HG03558 (cell line): Measurements from ENCODE around the gene RBM8A.

Experiments used
- ATAC-seq: cut with Tn5 transposase; IDR thresholded peaks from one replicate; pipeline ENCODE4 v1.9.1; 2021; ENCODE audit warnings: moderate number of reproducible peaks; ENCODE audit not compliant: unreplicated experiment; ENCODE audit errors: extremely low read depth

Gene RBM8A

DNA sequence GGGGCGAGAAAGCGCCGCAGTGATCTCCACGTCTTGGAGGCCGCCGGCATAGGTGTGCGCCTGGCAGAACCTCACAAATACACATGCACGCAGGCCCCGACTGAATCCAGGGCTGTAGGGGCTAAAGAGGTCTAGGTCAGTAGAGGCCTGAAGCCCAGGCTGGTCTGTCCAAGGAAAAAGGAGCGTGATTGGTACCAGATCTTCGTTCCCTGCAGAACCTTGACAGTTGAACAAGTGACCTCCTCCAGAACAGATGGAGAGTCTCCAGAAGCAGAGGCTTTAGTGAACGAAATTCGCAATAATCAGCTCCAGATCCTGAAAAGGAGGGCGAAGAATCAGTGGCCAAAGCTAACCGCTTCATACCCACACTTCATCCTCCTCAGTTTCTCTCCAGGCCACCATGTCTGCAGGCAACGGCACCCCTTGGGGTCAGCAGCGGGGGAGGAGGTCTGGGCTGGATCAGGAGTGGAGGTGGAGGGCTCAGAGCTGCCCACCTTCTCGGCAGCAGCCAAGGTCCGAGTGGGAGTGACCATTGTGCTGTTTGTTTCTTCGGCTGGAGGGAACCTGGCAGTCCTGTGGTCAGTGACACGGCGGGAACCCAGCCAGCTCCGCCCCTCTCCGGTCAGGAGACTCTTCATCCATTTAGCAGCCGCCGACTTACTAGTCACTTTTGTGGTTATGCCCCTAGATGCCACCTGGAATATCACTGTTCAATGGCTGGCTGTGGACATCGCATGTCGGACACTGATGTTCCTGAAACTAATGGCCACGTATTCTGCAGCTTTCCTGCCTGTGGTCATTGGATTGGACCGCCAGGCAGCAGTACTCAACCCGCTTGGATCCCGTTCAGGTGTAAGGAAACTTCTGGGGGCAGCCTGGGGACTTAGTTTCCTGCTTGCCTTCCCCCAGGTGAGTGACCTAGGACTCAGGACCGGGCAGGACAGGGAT is 8.0 kb downstream of the RBM8A start:
- ATAC-seq, result peak; percentile 43

DNA sequence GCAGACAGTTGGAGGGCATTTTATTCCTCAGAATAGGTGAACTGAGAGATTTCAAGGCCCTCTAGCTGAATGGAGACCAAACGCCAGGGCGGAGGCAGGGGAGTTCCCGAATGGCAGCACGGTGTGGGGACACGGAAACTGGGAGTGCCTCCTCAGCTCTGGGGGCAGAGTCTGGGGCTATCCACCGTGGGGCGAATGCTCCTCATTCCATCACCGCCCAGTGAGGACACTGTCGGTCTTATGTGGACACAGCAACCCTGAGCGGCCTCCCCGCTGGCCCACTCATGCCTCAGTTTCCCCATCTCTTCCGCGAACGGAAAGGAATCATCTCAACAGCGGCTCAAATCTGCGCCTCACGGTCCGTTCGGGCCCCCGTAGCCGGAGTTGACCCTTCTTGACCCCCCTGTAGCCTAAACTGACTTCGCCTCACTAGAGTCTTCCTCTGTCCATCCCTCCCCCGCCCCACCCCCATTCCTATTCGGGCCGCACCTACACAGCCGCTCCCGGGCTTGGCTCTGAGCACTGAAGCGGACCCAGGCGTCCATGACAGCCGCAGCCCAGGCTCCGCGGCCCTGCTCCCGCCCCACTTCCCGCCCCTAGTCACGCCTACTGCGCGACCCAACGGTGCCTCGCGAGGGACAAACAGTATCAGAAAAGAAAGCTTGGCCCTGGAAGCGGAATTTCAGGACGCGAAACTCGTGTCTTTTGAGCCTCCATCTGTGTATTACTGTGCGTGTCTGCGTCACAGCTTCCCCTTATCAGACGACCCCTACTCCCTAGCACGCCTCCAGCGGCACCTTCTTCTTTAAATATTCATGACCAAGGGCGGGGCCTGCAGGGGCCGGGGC is 8.9 kb downstream of the RBM8A start, which contains the start of gene PEX11B:
Gene PEX11B, minus strand, starts transcription at position 574 of the 848 bp plus-strand sequence. Its CDS starts 29 bp downstream, at position 545.
- peak; percentile 41 for ATAC-seq

DNA sequence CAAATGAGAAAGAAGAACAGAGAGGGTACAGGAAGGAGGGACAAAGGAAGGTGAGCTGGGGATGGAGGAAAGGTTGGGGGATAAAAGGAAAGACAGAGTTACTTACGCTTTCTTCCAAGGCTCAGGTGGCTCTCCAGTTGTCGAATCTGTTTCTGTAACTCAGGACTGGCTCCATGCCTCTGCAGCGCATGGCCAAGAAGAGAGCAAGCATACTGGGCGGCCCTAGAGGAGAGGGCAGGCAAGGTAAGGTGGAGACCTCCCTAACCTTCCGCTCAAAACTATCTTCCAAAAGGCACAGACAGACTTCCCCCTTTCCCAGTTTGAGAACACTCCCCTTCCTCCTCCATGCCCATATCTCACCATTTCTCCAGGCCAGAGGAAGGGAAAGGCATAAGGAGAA is 9.7 kb downstream of the RBM8A start:
- no peak for ATAC-seq

DNA sequence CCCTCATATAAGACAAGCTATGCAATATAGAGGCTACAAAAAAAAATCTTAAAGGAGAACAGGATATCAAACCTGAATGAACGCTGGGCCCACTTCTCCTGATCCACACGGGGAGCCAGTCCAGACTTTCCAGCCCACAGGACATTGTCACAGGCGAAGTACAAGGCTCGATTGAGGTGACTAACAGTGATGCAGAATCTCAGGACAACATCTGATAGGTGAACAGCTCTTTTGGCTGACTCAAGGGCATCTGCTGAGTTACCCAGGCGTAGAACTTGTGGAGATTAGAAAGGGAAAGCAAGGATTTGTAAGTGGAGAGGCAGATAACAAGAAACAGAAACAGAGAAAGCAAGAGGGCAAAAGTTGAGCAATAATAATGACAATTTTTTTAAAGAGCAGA is 10.5 kb downstream of the RBM8A start:
- no peak for ATAC-seq

DNA sequence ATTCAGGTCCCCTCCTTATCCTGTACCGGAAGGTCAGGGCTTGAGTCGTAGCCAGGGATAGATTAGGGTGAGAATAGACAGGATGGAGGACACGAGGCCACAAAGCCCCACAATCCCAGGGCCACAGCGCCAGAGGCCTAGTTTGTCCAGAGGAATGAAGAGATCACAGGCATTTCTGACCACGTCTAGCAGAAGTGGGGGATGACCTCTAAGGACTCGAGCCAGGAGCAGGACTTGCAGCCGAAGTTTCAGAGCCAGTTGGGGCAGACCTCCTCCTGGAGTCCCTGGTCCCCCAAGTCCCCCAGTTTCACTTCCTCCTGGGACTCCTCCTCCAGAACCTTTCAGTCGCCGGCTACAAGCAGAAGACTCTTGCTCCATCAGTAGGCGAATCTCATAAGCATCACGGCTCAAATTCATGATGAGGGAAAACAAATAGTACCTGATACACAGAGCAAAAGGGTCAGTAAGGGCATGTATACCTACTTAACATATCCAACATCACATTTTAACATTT is 15.1 kb downstream of the RBM8A start:
- no peak for ATAC-seq

DNA sequence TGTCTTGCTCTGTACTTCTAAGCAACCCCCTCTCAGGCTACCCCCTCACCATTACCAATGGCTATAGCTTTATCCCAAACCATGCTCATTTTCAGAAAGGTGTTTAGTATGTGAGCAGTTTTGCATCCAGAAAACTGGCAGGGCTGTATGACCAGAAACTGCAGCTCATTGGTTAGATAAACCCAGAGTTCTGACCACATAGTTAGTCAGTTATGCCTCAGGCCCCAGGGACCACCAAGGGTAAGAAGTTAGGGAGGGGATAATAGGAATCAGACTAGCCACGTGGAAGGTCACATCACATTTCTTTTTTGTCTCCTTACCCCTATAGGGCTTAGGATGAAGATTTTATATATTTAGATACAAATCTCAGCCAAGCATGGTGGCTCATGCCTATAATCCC is 18.6 kb downstream of the RBM8A start:
- no peak for ATAC-seq

DNA sequence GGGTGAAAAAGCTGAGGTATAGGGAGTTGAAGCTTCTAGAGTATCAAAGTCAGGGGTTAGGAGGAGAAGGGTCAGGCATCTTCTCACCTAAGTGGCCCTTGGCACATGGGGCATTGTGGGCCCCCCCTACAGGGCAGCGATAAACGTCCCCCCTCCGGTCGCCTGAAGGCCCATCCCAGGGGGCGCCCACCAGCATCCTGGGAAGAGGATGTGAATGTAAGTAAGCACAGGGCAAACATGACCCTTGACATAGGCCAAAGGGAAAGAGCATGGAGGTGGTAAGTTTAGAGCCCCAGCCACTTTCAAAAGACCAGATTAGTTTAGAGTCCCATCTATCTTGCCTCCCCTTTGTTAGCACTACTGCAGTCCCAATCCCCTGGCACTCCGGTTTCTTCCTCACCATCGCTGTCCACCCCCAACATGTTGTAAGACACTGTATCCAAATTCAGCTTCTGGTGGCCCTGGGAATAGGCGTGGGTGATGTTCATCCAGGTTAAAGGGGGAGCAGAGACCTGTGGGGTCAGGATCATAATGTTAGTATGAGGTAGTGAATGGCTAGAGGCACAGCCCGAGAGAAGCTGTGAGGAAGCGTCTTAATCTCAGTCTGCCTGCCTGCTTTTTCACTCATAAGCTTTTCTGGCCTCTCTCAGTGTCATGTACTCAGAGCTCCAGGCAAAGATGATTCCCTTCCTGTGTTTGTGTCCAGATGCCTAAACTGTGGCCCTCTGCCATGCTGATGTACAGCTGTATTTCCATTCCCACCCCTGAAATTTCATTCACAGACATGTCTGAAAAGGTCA is 20.1 kb downstream of the RBM8A start:
- ATAC-seq, result no peak

DNA sequence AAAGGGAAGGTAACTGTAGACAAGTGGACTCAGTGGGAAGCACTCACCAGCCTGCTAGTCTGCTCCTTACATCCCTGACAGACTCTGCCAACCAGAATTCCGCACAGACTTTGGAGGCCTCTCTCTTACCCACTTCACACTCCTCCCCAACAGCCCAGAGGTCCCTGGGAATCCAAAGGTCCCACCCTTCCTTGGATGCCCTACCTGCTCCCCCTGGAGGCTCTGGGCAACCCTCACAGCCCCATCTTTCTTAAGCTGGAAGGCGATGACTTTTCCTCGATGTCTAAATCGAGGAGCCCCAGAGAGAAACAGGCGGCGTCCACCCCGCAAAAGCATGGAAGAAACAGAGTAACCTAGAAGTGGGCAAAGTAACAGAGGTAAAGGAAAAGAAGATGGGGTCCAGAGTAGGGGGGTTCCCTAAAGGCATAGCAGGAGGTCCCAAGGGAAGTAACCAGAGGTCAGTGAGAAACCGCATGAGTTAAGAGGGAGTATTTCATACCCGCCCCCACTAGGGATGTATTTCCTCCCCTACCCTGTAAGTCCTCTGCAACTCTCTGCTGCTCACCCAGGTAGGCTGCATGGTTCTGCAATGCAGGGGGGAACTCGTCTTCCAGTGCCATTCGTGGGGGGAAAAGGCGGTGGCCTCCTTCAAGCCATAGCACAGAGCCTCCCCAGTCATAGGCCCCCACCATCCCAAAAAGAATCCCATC is 25.8 kb downstream of the RBM8A start:
- no peak for ATAC-seq

DNA sequence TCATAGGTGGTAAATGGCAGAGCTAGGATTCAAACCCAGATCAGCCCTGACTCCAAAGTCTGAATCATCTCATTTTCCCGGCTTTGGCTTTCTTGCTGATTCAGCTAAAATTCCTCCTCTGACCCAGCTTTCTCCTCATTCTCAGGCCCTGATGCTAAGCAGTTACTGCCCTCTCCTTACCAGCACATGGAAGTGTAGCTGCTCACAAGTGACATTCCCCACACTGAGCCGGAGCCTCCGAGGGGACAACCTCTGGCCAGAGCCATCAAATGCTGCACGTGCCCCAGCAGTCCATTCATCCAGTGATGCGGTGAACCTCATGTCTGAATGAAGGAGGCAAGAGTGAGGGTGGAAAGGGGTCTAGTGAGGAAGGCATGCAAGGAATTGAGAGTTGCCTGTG is 28.5 kb downstream of the RBM8A start:
- ATAC-seq, result no peak

DNA sequence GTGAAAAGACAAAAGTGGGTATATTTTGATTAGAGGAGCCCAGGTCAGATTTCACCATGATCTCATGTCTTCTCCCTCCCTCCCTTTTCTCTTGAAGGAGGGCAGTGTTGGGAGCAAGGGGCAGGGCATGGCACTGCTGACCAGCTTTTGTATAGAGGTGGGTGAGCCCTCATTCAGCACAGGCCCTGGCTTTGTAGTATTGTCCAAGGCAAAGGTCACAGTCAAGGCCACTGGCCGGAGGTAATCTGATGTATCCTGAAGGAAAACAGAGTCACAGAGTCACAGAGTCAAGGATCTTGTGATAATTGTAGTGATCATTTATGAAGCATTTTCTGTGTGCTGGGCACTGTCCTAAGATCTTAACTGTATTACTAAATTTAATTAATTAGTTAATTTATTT is 29.3 kb downstream of the RBM8A start:
- ATAC-seq, result no peak

DNA sequence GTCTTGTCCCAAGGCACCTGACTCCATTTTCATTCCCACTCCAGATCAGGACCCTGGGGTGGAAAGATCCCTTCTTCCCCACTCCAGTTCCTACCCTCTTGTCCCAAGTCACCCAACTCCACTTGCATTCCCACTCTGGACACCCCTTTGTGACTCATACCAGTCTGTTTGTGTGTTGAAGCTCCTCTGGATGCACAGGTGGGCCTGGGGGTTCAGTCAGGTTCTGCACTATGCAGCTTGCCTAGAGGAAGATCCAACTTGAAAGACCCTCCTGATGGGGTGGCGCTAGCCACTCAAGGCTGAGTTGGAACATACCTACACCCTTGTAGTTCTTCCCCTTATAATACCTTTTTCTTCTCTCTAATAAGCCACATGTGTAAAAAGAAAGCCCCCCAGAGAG is 31.8 kb downstream of the RBM8A start:
- no peak for ATAC-seq

DNA sequence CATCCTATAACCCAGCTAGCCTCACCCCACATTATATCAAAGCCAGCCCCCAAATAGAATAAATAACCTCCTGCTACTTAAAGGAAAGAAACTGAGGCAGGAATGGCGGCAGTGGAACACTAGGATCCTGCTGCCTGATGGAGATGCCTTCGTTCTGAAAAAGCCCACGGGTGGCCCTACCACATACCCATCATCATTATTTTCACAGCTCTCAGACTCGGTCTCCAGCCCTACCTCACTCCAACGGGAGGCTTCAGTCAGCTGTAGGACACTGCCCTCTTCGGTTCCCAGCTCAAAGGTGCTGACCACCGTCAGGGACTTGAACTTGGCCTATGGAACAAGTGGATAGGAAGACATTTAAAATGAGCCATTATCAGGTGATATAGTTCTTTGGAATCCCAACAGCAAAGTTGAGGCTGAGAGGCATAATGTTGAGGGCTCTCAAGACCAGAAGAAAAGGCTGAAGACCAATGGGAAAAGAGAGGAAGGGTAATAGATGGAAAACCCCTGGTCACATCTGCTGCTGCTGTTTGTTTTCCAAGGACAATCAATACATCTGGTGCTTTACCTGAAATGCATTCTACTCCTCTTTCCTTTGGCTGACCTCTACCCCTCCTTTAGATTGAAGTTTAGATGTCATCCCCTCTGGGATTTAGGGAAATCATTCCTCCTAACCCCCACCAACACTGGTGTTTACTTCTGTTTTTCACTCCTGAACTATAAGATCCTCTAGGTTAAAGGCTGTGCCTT is 33.8 kb downstream of the RBM8A start:
- ATAC-seq, result no peak

DNA sequence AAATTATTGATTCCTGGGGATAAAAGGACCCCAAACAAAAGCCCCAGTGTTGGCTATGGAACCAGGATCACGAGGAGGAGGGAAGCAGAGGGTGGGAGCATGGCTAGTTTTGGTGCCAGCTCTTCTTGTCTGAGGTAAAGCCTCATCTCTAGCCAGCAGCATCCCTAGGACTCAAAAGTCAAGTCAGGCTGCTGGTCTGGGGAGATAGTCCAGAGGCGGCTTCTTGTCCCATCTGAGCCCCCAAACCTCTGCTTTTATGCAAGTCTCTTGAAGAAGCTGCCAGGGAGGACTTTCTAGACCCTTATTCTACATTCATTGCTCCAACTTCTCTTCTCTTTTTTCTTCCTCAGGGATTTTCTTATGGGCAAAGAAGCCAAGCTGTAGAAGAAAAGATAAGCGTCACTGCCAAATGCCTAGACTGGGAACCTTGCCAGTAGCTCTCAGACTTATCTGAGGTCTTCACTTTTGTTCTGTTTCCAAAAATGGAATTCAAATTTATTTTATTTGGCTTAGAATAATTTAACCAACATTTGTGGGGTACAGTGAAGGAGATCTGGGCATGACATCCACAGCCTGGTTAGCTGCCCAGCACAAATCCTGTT is 34.7 kb downstream of the RBM8A start:
- no peak for ATAC-seq

DNA sequence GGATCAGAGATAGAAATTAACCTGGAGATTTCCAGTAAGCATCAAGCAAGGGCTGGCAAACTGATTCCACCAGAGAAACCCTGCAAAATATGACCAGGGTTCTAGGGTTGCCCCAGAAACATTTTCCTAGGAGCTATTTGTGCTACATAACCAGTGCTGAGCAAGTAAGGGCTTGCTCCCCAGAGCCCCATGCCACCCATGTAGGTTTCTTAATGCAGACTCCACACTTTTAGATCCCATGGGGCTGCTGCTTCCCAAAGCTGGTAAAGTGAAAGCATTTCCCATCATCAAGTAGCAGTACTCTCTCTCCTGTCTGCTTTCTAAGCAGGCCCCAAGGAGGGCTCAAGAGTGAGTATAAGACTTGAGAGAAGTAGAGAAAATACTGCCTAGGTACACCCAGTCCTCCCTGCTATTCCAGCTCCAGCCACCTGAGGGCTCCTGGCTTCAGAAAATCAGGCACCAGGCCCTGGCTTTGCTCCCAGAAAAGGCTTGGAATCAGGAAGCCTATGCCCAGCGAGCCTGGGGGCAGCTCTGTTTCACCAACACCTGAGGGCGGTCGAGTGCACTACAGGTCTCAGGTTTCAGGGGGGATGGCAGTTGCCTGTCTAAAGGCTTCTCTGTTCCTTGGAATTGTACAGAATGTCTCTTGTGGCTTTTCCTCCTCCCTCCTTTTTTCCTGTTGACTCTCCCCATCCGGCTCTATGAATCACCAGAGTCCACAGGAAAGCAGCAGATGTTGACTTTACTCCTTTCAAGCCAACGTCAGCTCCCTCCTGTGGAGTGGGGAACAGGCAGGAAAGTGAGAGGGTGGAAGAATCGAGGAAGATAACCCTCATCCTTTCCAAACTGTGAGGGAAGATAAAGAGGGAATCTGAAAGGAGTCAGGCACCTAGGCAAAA is 35.4 kb downstream of the RBM8A start:
- no peak for ATAC-seq

DNA sequence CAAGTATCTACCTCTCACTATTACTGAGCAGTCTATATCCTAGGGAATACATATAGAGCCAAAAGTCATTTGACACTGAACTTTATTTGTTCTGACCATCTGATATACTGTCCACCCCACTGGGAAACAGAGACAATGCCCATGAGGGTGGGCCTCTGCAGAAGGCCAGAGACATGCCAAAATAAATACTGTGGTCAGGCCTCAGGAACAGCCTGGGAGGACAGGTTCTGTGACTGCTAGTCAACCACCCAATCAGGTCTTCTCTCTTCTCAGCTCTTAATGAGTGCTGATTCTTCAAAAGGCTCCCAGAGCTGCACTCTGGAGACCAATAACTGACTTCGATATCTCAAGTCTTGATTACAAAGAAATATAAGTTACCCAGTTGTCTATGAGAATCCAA is 36.1 kb downstream of the RBM8A start:
- no peak for ATAC-seq

DNA sequence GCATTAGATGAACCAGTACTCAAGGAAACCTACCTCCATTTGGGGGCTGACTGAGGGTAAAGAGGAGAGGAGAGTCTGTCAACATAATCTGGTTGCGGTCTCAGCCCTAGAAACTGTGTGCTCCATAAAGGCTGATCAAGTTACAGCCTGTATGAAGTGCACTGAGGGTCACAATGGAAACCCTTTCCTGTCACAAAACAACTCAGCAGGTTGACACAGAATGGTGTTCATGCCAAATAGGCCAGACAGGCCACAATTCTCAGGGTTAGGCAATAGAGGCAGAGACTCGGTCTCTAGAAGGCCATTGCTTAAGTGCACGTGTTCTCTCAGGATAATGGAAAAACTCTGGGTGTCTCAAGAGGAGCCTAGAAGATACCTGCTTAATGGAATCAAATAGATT is 37.6 kb downstream of the RBM8A start:
- no peak for ATAC-seq

DNA sequence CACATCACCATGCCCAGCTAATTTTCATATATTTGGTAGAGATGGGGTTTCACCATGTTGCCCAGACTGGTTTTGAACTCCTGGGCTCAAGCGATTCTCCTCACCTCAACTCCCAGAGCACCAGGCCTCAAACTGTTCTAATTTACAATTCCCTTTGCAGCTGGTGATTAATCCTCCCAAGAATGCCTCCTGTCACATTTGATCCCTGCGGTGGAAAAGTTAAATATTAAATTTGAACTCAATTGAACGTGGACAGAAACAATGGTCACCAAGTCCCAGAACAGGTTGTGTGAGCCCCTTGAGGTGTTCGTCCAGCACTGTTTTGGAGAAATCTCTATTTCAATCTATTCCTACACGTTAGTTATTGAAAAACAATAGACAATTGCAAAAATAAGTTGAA is 39.7 kb downstream of the RBM8A start:
- no peak for ATAC-seq
